Smooth muscle cell of the umbilical artery (primary cell): Measurements from ENCODE around the gene TBX10. TPM values are rescaled to one million over a fixed set of nuclear protein-coding genes. Genes with fewer than 3 reads are reported as not detected.

Source experiments
- total RNA-seq: library from RNA; depleted of rRNA; stranded (reverse); fragments of >200 nt; gene quantifications from 2 replicates; pipeline ENCODE4 v1.2.3, GENCODE V29; 2014

The TBX10 gene
- total RNA-seq = not detected in 2 replicates

GRCh38 chr11:67639438-67639859 lies at the start of gene TBX10:
Gene TBX10, minus strand, starts transcription at chr11:67639763. Its CDS starts 291 bp downstream, at chr11:67639472.

GRCh38 chr11:67674442-67674871 lies 34.9 kb upstream of the TBX10 start, which contains the start of gene ALDH3B2:
Gene ALDH3B2, minus strand, starts transcription at chr11:67674623. Its CDS starts 7,688 bp downstream, at chr11:67666935.

GRCh38 chr11:67629386-67630227 lies 10.0 kb downstream of the TBX10 start, which contains the start of gene NUDT8:
Gene NUDT8, minus strand, starts transcription at chr11:67629937. Its CDS starts 26 bp downstream, at chr11:67629911.

GRCh38 chr11:67606492-67607295 lies 32.9 kb downstream of the TBX10 start, which contains the start of gene NDUFV1:
Gene NDUFV1, plus strand, starts transcription at chr11:67606936. Its CDS starts 69 bp downstream, at chr11:67607005.

GRCh38 chr11:67583247-67584204 lies 56.0 kb downstream of the TBX10 start, which contains the start of gene GSTP1:
Gene GSTP1, plus strand, starts transcription at chr11:67583812. Its CDS starts 32 bp downstream, at chr11:67583844.

Other genes with a start within 250 kb of the TBX10 start
- gene RAD9A, start 247.8 kb downstream of the TBX10 start, total RNA-seq = 5.2 and 7.4 TPM in 2 replicates
- gene PPP1CA, start 237.9 kb downstream of the TBX10 start, total RNA-seq = 92.3 and 121 TPM in 2 replicates
- gene TBC1D10C, start 235.7 kb downstream of the TBX10 start, total RNA-seq = not detected in 2 replicates
- 0.30 and 0.51 TPM in 2 replicates for gene CARNS1, start 224.1 kb downstream of the TBX10 start, total RNA-seq
- gene RPS6KB2, start 211.3 kb downstream of the TBX10 start, total RNA-seq = 34.6 and 38.0 TPM in 2 replicates
- gene PTPRCAP, start 202.1 kb downstream of the TBX10 start, total RNA-seq = 0.42 TPM in 1 of 2 replicates, not detected in the other
- 123 and 144 TPM in 2 replicates for gene CORO1B, start 196.3 kb downstream of the TBX10 start, total RNA-seq
- not detected in 2 replicates for gene GPR152, start 187.0 kb downstream of the TBX10 start, total RNA-seq
- not detected in 2 replicates for gene CABP4, start 184.4 kb downstream of the TBX10 start, total RNA-seq
- 38.1 and 38.6 TPM in 2 replicates for gene TMEM134, start 170.5 kb downstream of the TBX10 start, total RNA-seq
- 51.1 and 80.2 TPM in 2 replicates for gene AIP, start 156.7 kb downstream of the TBX10 start, total RNA-seq
- gene PITPNM1, start 134.4 kb downstream of the TBX10 start, total RNA-seq = 17.8 and 31.0 TPM in 2 replicates
- gene CDK2AP2, start 131.6 kb downstream of the TBX10 start, total RNA-seq = 18.4 and 25.8 TPM in 2 replicates
- gene CABP2, start 116.3 kb downstream of the TBX10 start, total RNA-seq = not detected in 2 replicates
- gene GSTP1, start 56.0 kb downstream of the TBX10 start, total RNA-seq = 647 and 1,272 TPM in 2 replicates
- 127 and 147 TPM in 2 replicates for gene NDUFV1, start 32.8 kb downstream of the TBX10 start, total RNA-seq
- gene NUDT8, start 9.8 kb downstream of the TBX10 start, total RNA-seq = 4.5 and 5.3 TPM in 2 replicates
- gene ACY3, start 11.0 kb upstream of the TBX10 start, total RNA-seq = not detected in 2 replicates
- gene ALDH3B2, start 34.9 kb upstream of the TBX10 start, total RNA-seq = not detected in 2 replicates